ENCODE results near the gene TMEM125.

Gene TMEM125

DNA sequence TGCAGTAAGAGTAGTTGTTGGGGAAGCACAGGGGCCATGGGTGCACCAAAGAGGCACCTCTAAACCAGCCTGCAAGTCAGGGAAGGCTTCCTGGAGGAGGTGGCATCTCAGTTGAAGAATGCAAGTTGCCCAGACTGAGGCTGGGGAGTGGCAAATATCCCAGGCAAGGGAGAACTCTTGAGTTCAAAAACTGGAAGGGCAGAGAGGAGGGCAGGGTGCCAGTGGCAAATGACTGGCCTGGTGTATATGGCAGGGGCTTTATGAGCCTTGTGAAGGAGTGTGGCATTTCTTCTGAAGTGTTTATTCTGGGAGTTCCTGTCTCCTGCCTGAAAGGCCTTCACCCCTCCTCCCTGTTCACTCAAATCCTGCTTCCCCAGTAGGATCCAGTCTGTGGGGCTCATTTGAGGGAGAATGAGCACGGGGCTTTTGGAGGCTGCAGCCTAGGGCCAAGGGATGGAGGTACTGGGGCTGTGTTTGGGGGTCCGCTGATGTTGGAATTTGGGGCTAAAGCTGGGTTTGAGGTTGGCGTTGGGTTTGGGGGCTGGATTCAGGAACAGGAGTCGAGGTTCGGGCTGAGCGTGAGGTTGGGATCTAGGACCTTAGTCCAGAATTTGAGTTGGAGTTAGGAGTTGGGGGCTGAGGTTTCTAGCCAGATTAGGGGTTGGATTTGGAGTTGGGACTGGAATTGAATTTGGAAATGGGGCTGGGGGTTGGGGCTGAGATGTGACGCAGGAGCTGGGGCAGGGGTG, at the start of gene TMEM125:
TMEM125 (plus strand) TSS at position 357 of the 749 bp plus-strand sequence. CDS start 2,740 bp downstream, outside the sequence.
- DNase-seq: no peak

DNA sequence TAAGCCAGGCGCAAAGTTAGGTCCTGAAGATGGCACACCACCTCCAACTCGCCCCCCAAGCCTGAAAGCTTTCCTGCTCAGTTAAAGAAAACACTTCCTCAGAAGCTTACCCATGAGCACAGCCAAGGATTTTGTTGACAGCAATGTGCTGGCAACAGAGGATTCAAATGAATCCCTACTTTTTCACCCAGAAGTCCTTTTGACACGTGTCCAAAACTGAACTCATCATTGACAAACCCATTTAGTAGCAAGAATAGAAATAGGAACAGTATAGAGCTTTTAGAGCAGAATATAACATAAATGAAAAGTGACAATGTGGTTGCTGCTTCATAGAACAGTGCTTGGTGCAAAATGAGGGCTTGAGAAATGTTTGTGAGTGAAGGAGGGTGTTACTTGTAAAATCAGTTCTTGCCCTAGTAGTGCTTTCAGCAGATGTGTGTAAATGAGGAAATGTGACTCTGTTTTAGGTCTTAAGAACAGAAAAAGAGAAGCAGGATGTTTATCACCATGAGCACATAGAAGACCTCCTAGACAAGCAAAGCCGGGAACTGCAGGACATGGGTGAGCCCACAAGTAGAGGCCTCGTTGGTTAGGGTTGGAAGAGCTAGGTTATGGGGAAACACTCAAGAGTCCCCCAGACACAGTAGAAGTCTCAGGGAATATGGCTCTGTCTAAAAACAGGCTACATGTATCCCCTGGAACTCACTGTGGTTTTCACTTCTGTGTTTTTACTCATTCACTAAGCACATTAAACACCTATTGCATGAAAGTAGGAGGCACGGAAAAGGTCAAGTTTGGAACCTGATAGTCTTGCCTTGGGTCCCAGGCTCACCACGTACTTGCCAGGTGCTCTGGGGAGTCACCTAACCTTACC, 48.6 kb upstream of the TMEM125 start:
- DNase-seq: no peak

DNA sequence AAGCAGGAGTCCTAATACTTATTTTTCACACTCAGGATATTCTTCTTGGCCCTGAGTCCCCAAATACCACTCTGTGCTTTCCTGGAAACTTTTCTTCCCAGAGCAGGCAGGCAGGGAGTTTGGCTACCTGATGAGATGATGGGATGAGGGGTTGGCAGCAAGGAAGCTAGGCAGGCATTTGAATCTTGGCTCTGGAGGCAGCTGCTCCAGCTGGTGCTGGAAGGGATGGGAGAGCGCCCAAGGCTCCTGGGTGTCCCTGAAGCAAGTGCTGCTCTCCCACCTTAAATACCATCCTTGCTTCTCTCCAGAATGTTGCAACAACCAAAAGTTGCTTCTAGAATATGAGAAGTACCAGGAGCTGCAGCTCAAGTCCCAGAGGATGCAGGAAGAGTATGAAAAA, 48.0 kb upstream of the TMEM125 start:
- DNase-seq: no peak

DNA sequence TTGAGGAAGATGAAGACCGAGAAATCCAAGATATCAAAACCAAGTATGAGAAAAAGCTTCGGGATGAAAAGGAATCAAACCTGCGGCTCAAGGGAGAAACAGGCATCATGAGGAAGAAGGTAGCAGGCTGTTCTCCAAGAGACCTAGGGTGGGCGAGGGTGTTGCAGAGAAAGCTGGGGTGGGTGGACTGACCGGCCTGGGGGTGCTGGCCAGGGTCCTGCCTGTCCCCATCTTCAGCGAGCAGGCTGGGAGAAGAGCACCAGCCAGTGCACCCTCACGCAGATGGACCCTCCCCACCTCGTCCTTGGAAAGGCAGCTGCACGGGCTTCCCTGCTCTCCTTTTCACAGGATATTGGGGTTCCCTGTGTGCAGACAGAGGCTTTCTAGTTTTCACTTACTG, 46.9 kb upstream of the TMEM125 start:
- DNase-seq: no peak

DNA sequence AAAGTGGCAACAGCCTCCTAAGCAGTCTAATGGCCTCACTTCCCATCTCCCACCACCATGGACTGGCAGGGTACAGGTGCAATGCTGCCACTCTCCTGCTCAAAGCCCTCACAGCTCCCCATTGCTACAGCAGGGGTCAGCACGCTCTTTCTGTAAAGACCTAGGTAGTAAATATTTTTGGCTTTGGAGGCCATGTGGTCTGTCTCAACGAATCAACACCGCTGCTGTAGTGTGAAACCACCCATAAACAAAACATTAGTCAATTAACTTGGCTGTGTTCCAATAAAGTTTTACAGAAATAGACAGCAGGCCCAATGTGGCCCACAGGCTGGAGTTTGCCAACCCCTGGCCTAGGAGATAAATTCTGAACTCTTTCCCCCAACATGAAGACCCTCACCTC, 44.6 kb upstream of the TMEM125 start:
- no peak for DNase-seq

DNA sequence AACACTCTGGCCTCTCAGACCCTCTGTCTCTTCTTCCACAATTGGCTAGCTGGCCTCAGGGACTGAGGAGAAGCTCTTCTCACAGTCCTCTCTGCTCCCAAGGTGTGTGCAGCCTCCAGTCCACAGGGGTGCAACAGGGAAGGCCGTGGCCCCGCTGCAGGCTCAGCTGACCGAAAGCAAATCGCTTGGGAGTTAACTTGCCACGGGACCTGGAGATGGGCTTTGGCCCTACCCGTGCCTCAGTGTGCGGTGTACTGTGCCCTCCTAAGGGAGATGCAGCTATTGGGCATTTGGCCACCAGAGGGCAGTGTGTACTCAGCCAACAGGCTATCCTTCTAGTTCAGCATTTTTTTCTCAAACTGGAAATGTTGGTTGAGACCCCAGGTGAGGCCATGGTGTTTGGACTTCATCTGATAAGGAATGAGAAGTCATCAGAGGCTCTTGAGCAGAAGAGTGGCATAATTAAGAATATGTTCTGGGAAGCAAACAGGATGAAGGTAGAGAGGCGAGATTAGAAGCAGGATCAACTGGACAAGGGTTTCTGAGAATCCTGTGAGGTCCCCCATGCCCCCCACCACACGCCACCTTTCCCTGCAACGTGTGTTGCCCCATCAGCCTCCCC, 42.5 kb upstream of the TMEM125 start:
- peak; percentile 76 for DNase-seq

DNA sequence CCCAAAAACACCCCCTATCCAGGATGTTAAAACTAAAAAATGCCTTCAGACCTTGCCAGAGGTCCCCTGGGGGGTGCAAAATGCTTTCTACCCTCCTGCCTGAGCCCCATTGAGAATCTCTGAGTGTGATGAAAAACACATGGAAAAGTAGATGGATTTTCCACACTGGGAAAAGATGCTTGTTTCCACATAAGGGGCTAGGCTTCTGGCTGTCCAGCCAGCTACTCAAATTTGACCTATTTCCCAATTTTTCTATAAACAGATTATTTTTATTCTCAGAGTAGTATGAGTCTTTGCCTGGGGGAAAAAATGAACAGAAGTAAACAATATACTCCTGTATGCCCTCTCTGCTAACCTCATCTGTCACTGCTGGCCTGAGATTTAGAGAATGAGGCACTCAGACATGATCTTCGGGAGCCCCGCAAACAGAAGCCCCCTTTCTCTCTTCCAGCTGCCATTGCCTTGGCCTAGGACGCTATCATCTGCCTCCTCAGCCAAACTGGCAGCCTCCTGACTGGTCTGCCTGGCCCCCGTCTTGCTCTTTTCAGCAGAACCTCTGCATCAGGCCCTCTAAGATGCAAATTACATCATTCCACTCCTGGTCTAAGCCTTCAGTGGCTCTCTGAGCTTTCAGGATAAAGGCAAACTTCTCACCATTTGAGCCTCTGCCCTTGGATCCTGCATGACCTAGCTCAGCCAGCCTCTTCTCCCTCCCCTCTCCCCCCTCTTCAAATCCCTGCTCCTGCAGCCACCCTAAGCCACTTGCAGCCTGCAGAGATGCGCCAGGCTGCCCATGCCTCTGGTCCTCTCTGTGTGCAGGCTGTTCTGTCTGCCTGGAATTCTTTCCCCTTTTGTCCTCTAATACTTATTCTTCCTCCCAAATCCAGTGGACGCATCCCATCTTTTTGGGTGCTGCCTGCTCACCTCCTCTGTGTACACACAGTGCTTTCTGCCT, 39.7 kb upstream of the TMEM125 start:
- no peak for DNase-seq

DNA sequence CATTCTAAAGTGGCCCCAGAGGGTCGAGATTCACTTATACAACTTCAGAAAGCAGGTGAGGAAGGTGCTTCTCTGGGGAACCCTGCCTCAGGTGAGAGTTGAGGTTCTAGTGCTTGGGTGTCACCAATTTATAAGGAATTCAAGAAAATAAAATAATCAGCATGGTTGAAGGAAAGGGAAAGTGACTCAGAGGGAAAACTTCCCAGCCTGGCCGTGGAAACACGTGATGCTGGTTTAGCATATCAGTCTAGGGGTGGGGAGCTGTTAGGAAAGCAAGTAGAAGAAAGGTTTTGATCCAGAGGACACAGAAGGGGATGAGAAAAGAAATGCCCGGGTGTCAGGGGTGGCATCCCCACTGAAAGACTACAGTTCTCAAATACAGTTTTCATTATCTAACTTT, 37.7 kb upstream of the TMEM125 start:
- no peak for DNase-seq

DNA sequence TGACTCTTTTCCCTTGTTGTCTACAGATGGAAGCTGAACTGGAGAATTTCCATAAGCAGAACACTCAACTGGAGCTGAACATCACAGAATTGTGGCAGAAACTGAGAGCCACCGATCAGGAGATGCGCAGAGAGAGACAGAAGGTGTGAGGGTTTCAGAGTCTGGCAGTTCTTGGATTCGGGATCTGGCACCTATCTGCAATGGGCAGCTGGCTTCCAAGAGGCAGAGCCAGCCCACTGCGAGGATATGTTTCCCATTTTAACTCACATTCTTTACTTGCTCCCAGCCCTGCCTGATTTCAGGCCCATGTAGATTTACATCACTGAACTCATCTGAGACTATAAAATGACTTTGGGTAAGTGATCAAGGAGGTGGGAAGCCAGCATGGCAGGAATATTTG, 37.3 kb upstream of the TMEM125 start:
- no peak for DNase-seq

DNA sequence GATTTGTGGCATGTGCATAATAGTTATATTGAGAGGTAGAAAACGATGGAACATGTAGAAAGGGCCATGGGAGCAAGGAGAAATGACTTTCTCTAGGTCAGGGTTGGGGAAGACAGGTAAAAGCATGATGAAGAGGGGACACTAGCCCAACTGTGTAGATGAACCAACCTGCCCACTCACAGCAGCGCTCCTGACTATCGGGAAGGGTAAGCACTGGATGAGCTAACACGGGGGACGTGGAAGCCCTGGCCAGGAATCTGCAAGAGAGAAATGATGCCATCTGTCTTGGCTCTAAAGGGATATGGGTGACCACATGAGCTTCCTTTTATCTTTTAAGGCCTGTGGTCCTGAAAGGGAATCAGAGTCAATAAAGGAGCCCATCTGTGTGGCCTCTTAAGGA, 36.2 kb upstream of the TMEM125 start:
- DNase-seq: no peak

DNA sequence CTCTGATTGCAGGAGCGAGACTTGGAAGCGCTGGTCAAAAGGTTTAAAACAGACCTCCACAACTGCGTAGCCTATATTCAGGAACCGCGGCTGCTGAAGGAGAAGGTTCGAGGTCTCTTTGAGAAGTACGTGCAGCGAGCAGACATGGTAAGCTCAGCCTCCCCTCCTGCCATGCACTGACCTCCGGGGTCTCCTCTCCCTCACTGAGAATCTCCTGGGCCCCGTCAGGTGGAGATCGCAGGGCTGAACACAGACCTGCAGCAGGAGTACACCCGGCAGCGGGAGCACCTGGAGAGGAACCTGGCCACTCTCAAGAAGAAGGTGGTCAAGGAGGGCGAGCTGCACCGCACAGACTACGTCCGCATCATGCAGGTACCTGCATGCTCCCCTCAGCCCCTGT, 35.5 kb upstream of the TMEM125 start:
- no peak for DNase-seq

DNA sequence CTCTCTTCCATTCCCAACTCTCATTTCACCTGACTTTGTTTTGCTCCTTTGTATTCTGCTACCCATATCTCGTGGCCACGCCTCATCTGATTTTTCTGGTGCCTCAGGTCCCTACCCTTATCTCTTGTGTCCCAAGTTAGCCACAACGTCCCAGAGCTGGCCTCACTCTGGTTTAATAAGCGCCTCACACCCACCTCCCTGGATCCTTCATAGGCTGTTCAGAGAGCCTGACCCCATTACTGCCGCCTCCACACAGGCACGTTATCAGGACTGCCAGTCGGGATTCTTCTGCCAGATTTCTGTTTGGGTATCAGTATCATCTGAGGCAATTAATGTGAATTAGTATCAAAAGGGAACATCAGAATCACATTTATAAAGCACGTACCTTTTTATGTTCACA, 34.7 kb upstream of the TMEM125 start:
- DNase-seq: no peak

DNA sequence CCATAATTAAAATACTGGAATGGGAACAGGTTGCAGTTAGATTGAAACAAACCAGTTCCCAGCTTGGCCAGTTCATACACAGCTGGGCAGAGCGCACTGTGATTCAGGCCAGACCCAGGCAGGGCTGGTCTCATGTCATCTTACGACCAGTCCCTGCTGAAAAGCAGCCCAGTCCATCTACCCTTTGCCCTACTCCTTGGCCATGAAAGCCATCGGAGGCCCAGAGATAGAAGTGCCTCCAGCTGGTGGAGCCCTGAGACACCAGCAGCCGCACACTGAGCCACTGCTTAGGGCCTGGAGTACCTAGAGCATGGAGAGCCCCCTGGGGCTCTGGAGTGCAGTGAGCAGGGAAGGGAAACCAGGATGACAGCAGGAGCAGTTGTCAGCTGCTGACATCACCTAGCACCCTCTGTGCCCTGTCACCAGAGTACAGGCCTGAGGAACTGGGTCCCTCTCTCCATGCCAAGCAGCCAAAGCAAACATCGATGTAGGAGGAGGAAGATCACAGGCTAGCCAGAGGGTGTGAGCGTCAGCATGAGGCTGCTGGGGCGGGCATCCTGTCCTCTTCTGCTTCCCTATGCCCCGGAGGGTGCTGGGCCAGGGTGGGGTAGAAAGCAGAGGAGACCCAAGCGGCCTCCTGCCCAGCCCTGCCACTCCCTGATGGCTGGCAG, 34.2 kb upstream of the TMEM125 start:
- DNase-seq: no peak

DNA sequence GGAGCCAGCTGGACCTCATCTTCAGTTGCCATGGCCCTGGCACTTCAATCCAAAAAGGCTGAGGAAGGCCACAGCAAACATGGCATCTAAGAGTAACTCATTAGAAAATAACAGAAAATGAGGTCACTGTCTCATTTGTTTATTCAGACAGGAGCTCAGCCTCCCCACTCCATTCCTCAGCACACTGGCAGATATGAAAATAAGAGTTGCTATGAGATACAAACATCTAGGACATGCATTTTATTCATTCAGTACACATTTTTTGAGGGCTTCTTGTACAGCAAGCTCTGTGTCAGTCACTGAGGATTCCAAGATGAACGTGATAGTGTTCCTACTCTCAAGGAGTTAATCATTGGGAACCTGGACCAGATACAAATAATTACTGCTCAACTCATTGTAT, 32.7 kb upstream of the TMEM125 start:
- DNase-seq: no peak

DNA sequence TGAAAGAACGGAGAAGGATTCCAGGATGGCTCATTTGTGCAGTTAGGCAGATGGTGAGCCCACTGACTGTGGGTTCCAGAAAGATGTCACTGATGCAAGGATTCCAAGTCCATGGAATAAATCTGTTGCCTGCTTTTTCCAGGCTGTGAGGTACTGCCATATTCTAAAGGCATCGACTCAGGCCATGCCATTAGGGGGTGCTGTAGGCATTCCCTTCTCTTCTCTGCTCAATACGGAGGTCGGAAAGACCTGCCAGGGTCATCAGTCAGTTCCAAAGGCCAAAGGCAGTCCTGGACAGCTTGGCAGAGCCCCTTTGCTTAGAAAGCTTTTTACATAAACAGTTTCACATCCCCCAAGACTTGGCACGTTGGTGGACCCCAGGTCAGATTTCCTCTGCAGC, 31.7 kb upstream of the TMEM125 start:
- DNase-seq: peak in 1 of 2 donors; percentile 16

DNA sequence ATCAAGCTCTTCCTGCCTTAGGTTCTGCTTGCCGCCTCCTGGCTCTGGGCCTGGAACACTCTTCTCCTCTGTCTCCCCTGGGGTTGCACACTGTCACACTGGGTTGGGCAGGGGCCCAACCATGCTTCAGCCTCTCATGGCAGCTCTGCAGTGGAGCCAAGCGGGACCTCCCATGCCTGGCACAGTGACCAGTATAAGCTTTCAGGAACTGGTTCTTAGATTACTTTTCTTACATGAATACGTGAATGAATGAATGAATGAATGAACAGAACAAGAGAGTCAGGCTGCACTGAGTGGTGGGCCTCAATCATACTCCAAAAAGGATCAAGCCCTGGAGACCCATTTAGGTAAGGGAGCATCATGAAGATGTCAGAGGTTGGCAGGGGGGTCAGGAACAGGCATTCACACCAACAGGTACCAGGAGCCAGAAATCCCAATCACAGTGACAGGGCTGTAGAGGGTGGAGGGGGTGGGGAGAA, 30.8 kb upstream of the TMEM125 start:
- no peak for DNase-seq

DNA sequence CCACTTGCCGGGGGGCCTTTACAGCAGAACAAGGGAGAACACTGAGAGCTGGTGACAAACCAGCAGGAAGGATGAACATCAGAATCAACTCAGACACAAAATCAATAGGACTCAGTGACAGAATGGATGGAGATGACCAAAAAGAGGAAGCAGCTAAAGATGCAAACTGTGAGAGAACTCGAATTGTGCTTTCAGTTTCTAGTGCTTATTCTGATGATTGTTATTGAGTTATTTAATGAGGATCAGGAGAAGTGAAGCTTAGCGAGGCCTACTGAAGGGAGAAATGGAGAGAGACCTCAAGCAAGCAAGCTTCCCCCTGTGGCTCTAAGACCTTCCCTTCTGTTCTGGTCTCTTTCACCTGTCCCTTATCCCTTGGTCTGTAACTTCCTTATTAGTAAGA, 30.3 kb upstream of the TMEM125 start:
- no peak for DNase-seq

DNA sequence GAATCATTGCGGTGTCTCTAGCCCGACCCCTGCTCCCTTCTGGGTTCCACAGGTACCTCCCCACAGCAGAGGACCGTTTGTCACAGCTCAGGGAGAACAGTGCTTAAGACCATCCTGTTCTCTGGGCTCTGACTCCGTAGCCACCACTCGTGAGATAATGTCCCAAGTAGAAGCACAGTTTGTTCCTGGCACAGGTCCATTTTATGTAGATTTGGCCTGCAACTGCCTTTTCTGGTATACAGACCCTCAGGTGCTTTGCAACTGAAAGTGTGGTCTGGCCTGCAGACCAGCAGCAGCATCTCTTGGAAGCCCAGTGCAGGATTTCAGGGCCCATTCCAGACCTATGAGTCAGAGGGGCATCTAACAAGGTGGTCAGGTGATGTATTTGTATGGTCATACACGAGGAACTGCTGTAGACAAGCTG, 28.4 kb upstream of the TMEM125 start:
- DNase-seq: no peak

DNA sequence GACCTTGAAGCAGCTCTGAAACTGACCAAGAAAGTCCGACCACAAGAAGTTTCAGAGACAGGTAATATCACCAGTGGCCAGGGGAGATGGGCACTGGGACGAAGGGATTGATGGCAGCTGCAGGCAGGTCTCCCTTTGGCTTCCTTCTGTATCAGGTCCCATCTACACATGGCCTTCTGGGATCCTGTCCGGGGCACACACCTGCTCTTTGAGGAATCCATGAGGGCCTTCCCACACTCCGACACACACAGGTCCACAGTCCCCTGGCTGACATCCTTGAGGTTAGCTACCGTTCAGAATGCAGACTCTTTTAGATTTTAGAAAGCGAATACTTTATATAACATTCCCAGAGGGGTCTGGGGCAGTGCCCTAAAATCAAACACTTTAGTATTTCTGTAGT, 26.5 kb upstream of the TMEM125 start:
- no peak for DNase-seq

DNA sequence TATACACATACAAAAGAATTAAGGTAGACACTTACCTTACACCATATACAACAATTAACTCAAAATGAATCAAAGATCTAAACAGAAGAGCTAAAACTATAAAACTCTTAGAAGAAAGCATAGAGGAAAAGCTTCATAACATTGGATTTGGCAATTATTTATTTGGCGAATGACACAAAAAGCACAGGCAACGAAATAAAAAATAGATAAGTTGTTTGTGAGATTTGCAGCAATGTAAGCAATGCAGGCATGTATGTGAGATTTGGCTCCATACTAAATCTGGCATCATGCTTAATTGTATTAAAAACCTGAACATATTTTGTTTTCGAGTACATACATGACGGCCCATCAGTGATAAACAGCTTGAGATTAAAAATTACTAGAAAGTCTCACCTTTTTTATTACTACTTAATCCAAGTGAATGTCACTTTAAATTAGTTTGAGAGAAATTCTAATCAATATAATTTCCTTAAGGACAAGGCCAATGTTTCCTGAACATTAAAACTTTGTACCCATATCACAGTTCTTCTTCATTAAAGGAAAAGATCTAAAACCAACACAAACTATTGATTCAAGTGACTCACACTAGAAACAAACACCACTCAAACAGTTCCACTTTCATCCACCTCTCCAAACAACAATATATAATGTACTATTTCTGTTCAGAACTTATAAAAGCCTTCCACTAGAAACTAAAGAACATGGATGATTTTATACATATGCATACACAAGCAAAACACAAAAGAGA, 23.1 kb upstream of the TMEM125 start:
- DNase-seq: no peak
